Measurements from ENCODE around the gene VWA5B2.

Gene VWA5B2

DNA sequence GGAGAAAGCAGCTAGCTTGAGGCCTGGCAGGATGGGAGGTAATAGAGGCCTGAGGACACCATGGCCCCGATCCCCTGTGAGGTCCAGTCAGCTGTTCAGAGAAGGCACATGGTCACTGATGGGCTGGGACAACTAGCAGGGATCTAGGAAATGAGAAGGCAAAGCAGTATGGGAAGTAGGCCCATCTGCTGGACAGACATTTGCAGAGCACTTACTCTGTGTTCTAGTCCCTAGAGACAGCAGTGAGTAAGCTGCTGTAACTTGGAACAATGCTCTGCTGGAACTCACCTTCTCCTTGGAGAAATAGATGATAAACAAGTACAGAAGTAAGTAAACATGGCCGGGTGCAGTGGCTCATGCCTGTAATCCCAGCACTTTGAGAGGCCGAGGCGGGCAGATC lies 53.6 kb downstream of the VWA5B2 start:
- no peak for DNase-seq

GRCh38 chr3:184283681-184284080 lies 54.3 kb downstream of the VWA5B2 start:
- no peak for DNase-seq

DNA sequence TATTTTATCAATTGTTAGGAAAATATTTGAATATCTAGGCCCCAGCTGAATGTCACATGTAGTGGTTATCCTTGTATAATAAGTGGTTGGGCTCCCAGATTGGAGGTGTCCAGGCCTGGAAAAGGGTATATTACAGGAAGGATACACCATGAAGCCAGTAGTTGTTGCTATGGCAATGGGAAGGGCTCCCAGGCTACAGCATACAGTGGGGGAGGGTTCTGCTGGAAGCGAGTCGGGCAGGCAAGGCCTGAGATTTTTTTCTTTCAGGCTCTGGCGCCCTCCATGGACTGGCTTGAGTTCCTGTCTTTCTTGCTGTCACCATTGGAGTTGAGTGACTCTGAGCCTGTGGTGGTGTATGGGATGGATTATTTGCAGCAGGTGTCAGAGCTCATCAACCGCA lies 55.3 kb downstream of the VWA5B2 start:
- DNase-seq: no peak

- peak; percentile 49 to 59 for DNase-seq
Observed at GRCh38 chr3:184289426-184289938, 60.1 kb downstream of the VWA5B2 start.

GRCh38 chr3:184290331-184290730 lies 60.9 kb downstream of the VWA5B2 start:
- DNase-seq: no peak

- no peak for DNase-seq
Observed at GRCh38 chr3:184291044-184291737, 61.8 kb downstream of the VWA5B2 start.
